Stimulated activated CD4-positive, alpha-beta T cell treated with anti-CD3 and anti-CD28 coated beads, Interleukin-15, amount 100 ng/mL, for 48 hours (primary cell): ENCODE data around the gene ASTN2.

Experiments
- DNase-seq, 2 donors: peaks; one replicate each; pipeline ENCODE4 v3.0.0-alpha.2; 2020; ENCODE audit warnings: low read depth in 2 of 2

ASTN2 gene

GRCh38 chr9:116809656-116810055 lies 605.2 kb downstream of the ASTN2 start:
- no peak for DNase-seq

DNA sequence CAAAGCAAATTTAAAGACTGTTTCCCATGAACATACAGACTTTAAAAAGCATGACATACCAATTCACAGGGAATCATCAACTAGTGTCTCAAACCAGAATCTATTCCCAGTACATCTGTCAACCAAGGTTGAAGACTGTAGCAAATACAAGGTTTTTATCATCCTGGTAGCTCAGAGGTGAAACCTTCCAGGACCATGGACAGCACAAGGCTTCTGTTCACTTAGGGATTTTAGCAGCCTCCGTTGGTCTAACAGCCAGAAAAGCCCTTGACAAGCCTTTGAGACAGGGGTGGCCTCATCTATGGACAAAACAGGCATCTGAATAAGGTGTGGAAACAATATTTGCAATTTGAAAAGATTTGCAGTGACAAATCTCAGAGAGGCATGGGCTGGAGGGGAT lies 608.8 kb downstream of the ASTN2 start:
- DNase-seq: no peak

DNA sequence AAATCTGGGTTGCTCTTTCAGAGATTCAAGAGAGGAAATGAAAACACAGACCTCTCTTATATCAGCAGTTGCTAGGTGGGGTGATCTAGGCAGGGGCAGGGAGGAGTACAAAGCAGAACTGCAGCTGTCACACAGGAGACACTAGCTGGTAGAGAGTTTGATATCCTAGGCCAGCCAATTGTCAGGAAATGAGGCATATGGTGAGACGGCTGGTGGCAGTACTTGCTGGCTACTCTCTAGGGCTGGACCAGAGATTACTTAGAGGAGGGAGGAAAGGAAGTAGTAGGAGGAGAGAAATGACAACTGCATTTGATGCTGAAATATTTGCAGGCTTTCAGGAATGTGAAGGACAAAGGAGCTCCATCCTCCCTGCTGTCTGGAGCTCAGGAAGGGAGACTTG lies 614.0 kb downstream of the ASTN2 start:
- DNase-seq: no peak

DNA sequence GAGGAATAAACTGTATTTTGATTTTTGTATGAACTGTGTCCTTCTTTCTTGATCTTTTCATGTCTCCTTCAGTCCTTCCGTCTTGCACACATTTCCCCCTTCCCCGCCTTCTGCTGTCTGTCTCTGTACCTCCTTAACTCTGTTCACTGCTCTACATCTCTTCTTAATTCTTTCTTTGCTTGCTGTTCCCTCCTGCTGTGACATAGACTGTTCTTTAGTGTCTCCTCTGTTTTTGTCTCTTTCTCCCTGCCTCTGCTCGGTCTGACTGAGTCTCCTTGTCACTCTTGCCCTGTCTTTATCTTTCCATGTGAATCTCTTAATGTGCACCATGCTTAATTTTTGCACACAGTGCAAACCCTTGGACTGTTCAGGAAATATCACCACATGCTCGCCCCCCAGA lies 614.8 kb downstream of the ASTN2 start:
- DNase-seq: no peak

- DNase-seq: no peak
These were observed 616.3 kb downstream of the ASTN2 start for GRCh38 chr9:116798521-116798920.

DNA sequence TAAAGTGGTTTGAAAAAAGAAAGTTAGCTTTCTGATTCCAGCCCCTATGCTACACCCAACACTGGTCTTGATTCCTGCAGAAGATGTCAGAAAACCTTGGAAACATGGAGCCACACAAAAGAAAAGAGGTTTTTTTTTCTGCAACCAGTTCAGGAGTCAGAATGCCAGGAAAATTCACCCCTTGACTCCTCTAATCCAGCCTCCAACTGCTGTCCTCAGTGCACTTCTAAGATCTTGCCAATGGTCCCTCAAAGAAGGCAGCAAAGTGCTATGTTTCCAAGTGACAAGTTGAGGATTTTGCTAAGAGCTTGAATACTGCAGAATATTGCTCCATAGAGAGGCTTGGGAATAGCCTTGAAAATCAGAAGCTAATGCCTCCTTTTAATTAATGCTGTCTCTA lies 617.6 kb downstream of the ASTN2 start:
- DNase-seq: no peak

GRCh38 chr9:116796669-116797068 lies 618.2 kb downstream of the ASTN2 start:
- no peak for DNase-seq

GRCh38 chr9:116795821-116796220 lies 619.0 kb downstream of the ASTN2 start:
- DNase-seq: no peak

DNA sequence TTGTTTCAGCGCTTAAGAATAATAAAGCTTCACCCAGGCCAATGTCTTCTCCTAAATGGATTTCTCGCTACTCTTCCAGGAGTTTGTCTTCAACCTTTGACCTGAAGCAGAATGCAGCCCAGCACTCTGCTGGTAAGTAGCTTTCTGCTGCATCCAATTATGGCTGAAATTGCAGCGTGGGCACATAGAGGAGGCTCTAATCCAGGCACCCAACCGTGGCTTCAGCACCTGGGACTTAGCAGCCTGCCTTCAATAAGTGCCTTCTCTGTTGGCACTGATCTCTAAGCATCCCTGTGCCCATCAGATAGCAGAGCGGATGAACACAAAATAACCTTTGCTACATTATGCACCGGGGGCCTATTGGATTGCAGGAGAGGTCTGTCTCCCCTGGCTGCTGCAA lies 622.6 kb downstream of the ASTN2 start:
- DNase-seq: no peak

DNA sequence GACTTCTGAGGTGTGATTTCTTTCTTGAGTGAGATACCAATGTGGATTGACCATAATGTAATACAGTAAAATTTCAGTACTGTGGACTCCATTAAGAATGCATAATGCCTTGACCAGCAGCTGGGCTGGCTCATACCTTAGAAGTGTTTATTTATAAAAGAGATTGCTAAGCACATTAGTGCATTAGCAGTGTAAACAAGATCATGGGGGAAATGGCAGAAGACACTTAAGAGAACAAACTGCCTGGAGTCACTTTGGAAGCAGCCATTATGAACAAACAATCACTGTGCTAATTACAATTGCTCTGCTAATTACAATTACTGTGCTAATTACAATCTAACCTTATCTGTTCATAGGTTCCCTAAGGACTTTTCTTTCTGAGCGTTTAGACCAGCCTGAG lies 623.5 kb downstream of the ASTN2 start:
- DNase-seq: no peak

- no peak for DNase-seq
These were observed 625.8 kb downstream of the ASTN2 start for GRCh38 chr9:116789081-116789480.

- no peak for DNase-seq
These were observed 628.1 kb downstream of the ASTN2 start for GRCh38 chr9:116786737-116787136.

DNA sequence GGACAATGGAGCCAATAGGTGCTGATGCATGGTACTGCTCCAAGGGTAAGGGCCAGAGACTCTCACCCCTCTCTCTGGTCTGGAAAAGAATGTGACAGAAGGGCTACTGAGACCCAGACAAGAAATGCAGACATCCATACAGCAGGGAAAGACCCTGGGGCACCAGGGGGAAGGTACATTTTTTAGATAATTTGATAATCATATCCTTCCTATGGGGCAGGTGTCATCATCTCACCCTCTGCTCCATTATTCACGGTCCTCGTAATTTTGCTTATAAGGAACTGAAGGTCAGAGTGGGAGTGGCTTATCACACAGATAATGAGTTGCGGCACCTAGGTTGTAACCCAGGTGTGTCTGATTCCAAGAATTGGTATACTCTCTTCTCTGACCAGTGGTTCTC lies 637.7 kb downstream of the ASTN2 start:
- DNase-seq: no peak

GRCh38 chr9:116774421-116775180 lies 640.3 kb downstream of the ASTN2 start:
- no peak for DNase-seq

DNA sequence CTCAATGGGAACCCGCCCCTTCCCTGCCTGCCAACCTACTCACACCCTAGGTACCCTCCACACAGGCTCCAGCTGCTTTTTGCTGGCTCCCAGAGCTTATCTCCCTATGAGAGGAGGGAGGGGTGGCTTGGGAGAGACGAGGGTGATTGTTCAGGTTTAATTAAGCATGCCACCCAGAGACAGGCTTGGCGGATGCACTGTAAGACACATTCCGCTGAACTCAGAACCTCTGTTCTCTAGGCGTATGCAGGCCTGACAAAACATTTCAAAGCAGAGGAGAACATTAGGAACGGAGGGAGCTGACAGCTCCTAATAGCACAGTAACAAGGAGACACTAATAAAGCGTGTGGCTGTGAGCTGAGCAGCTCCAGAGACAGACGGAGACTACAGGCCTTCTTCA lies 647.6 kb downstream of the ASTN2 start:
- no peak for DNase-seq

GRCh38 chr9:116765011-116765410 lies 649.8 kb downstream of the ASTN2 start:
- DNase-seq: no peak

DNA sequence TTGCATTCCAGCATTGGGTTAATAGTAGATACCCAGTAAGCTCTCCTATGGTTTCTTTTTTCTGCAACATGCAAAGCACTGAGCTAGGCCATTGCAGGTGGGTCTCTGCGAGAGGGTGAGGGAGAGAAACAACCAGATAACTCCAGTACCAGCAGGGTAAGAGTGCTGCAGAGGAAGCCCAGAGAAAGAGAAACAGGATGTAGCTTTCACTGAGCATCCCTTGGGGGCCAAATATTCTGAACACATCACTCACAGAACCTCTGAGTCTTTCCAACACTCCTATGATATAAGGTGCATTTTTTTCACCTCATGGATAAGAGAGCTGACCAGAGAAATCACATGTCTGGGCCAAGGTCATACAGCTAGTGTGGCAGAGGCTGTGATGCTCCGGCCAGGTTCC lies 651.1 kb downstream of the ASTN2 start:
- DNase-seq: no peak

DNA sequence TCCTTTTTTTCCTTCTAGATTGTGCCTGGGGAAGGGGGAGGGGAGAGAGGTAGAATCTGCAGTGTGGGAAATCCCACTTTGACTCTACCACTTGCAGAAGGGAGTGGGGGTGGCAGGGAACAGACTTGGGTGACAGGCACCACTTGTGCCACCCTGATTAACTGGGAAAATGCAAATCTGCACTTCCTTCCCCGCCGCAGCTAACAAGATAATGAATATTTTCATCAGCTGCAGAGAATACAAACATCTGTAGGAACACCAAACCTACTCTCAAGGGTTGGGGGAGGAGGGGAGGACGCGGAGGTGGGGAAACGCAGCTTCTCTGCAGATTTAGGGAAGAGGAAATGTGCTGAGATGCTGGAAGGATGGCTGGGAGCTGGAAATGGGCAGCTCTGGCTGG lies 654.2 kb downstream of the ASTN2 start:
- no peak for DNase-seq

DNA sequence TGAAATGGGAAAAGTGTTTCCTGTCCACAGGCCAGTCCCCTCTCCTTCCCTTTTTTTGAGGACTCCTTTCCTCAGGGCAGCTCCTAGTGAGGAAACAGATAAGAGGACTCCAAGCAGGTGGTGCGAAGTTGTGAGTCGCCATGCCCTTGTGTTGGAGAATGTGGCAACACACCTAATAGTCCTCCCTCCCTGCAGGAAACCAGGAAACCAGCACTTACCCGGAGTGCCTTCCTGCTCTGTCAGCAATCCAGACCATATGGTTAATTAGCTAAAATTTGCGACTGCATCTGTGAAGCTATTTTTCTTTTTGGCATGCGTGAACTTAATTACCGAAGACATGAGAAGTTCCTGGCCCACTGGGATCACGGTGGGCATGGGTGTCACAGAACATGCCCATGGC lies 657.8 kb downstream of the ASTN2 start:
- DNase-seq: no peak

DNA sequence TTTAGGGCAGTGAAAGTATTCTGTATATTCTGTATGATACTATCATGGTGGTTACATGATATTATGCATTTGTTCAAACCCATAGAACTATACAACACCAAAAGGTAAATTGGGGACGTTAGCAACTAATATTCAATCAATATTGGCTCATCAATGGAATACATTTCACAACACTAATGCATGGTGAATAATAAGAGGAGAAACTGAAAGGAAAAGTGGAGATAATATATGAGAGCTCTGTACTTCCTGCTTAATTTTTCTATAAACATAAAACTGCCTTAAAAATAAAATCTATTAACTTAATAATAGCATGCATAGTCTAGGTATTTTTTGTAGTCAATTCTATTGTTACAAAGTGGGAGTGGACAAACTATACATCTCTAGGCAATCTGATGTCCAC lies 661.5 kb downstream of the ASTN2 start:
- DNase-seq: no peak

DNA sequence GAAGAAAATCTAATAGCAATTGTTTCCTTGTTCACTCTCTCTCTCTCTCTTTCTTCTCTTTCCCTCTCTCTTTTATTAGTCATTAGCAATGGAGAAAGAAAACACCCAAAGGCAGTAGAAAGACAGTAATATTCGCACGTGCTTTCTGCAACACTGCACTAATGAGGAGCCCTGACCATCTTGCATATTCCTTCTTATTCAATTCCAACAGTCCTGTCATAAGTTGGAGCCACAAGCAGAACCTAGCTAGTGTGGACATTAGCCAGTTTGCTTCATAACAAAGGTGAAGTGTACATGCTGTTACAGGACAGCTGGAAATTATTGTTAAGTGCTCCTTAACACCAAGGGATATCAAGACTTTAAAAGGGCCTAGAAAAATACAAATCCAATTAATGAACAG lies 664.3 kb downstream of the ASTN2 start:
- DNase-seq: no peak

DNA sequence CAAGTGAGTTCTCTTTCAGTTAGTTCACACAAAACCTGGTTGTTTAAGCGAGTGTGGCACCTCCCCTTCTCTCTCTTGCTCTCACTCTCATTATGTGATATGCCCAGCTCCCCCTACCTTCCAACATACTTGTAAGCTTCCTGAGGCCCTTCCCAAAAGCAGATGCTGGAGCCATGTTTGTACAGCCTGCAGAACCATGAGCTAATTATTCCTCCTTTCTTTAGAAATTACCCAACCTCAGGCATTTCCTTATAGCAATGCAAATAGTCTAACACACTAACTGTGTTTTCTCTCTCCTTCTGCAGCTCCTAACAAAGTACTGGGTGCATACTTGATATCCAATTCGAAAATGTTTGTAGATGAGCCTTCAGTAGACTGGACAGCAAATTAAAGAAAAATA lies 665.1 kb downstream of the ASTN2 start:
- DNase-seq: no peak

DNA sequence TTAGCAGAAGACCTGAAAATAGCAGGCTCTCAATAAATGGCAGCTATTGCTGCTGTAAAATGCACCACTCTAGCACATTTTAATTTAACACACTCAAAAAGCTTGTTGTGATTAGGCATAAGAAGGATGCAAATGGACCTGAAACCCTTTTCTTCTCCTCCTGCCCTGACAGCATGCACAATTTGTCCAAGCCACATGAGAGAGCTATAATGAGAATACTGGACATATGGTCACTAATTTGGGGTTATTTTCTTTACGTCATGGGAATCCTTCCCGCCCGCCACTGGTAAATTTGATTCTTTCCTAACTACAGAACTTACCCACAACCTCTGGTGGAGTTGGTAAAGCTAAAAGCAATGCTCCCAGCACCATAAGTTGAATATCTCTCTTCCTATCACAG lies 665.7 kb downstream of the ASTN2 start:
- no peak for DNase-seq

DNA sequence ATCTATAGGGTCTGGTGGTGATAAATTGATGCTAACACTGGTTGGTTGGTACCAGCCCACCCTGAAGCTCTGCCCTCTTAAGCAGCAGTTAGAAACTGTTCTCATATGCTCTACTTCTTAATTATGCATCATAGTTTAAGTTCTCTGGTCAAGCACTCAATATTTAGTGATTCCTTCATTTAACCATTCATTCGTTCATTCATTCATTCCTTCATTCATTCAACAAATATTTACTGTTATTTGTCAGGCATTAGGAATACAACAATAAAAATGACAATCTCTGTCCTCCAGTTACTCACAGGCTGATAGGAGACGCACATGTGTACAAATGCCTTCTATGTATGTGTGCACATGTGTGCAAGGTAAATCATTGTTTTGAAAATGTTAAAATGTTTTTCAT lies 673.1 kb downstream of the ASTN2 start:
- no peak for DNase-seq
